Ovary (tissue), 3 donors: ENCODE measurements around the gene SURF6.

Experiments
- CTCF ChIP-seq, 3 donors: fragments of 450-650 bp in 2 of 3; fragments of 200-600 bp in 1 of 3; IDR thresholded peaks; one replicate each; pipeline versions ENCODE4 v1.5.1 to v1.8.0; 2016 to 2022; ENCODE audit warnings: antibody characterized with exemption in 3 of 3, mild to moderate bottlenecking in 1 of 3
- POLR2A ChIP-seq: fragments of 450-650 bp; IDR thresholded peaks from one replicate; pipeline ENCODE4 v1.6.1; 2017; ENCODE audit warnings: antibody characterized with exemption, mild to moderate bottlenecking, moderate library complexity
- donor health status: DM: no; HTN: no; CAD: no.

GRCh38 chr9:133369933-133370332 is 33.9 kb upstream of the SURF6 start:
- TF ChIP-seq POLR2A (no peak), CTCF (IDR thresholded peaks at IDR 0.05) (no peak)
